Uterus (tissue), 4 donors: ENCODE data around the gene RPLP1. TPM values are rescaled to one million over a fixed set of nuclear protein-coding genes. Genes with fewer than 3 reads are reported as not detected.

Experiments
- DNase-seq, 2 donors: peaks; one replicate each; pipeline ENCODE4 v3.0.0-alpha.2; 2019 to 2020
- H3K27ac ChIP-seq, 2 donors: fragments of 200-600 bp; sonication (generic); 1 replicate in 1 of 2; 2 replicates in 1 of 2; pipeline ENCODE4 v1.5.1; 2016 to 2018
- H3K27me3 ChIP-seq, 2 donors: fragments of 200-600 bp; sonication (generic); one replicate each; pipeline ENCODE4 v1.5.1; 2018 to 2019; ENCODE audit warnings: control low read depth in 1 of 2
- H3K36me3 ChIP-seq, 2 donors: fragments of 200-600 bp; sonication (generic); one replicate each; pipeline ENCODE4 v1.5.1; 2019; ENCODE audit warnings: control low read depth in 1 of 2
- H3K4me1 ChIP-seq, 2 donors: fragments of 200-600 bp; sonication (generic); one replicate each; pipeline ENCODE4 v1.5.1; 2018 to 2019; ENCODE audit warnings: control low read depth in 1 of 2
- H3K4me3 ChIP-seq, 2 donors: fragments of 200-600 bp; sonication (generic); 1 replicate in 1 of 2; 2 replicates in 1 of 2; pipeline ENCODE4 v1.5.1; 2018 to 2019; ENCODE audit warnings: mild to moderate bottlenecking in 1 of 2
- H3K9me3 ChIP-seq, 2 donors: fragments of 200-600 bp; sonication (generic); one replicate each; pipeline ENCODE4 v1.5.1; 2019; ENCODE audit warnings: control low read depth in 1 of 2
- POLR2A ChIP-seq, 2 donors: fragments of 450-650 bp; IDR thresholded peaks; one replicate each; pipeline ENCODE4 v1.6.1; 2016; ENCODE audit warnings: antibody characterized with exemption in 2 of 2, mild to moderate bottlenecking in 1 of 2, moderate library complexity in 1 of 2
- intact Hi-C: fragments of 100-400 bp; cut with DNase I; formaldehyde crosslinking; loops from one replicate; pipeline ENCODE4 v1.15.1; 2023; ENCODE audit warnings: low total_unique reads
- small RNA-seq: library from RNA; depleted of rRNA; stranded (forward); fragments of <200 nt; gene quantifications from one replicate; pipeline ENCODE3, GENCODE V24; 2016
- total RNA-seq, 4 donors: library from RNA; depleted of rRNA in 3 of 4; stranded (reverse); fragments of >200 nt in 3 of 4; gene quantifications; one replicate each; pipeline versions ENCODE4 v1.1.0 to v1.2.4, GENCODE V29; 2014 to 2023
- TF ChIP-seq, protein P1 (sequence below), 4 experiments: fragments of 200-600 bp in 2 of 4; fragments of 450-650 bp in 2 of 4; sonication (generic) in 2 of 4; IDR thresholded peaks; one replicate each; pipeline ENCODE4 v1.5.1; 2016 to 2019; ENCODE audit warnings: antibody characterized with exemption in 4 of 4, mild to moderate bottlenecking in 2 of 4, moderate library complexity in 1 of 4
- donor health status: DM: yes; HTN: yes; CAD: no.

The RPLP1 gene
- total RNA-seq, 4 donors from 2014 or later, result 61.5 to 2,786 (median 1,440) TPM

DNA sequence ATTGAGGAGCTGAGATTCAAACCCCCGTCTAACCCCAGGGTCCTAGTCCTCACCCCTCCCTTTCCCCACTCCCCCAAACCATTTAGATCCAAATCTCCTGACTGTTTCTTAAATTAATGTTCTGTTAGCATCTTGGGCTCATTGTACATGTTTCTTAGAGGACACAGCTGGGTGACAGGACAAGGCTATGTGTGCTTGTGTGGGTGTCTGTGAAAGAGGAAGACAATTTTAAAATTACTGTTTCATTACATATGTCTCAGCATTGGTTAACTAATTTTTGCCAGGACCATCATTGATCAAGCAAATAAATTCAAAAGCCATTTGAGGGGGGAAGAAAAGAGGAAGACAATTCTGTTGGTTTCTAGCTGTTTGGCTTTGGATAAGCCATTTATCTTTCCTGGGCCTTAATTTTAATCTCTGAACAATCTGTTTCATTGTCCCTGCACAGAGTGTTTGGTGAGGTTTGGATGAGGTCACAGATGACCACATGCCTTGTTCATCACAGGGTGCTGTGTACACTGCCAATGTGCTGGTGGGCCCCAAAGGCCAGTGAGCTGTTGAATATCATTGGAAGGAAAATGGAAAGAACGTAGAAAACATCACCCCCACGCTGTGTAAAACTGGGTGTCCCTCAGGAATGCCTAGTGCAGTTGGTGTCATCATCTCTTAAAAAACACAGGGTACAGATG, 51.9 kb downstream of the RPLP1 start:
- intact Hi-C loops, result no loop called here
- no peak for DNase-seq
- H3K36me3 ChIP-seq, result no peaks in the 10 kb centered on the region
- H3K4me1 ChIP-seq, result no peaks in the 10 kb centered on the region
- H3K27me3 ChIP-seq, result no peaks in the 10 kb centered on the region
- H3K27ac ChIP-seq, result no peak overlapping the region
- H3K4me3 ChIP-seq, result no peak overlapping the region
- TF ChIP-seq, protein P1, sequence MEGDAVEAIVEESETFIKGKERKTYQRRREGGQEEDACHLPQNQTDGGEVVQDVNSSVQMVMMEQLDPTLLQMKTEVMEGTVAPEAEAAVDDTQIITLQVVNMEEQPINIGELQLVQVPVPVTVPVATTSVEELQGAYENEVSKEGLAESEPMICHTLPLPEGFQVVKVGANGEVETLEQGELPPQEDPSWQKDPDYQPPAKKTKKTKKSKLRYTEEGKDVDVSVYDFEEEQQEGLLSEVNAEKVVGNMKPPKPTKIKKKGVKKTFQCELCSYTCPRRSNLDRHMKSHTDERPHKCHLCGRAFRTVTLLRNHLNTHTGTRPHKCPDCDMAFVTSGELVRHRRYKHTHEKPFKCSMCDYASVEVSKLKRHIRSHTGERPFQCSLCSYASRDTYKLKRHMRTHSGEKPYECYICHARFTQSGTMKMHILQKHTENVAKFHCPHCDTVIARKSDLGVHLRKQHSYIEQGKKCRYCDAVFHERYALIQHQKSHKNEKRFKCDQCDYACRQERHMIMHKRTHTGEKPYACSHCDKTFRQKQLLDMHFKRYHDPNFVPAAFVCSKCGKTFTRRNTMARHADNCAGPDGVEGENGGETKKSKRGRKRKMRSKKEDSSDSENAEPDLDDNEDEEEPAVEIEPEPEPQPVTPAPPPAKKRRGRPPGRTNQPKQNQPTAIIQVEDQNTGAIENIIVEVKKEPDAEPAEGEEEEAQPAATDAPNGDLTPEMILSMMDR (IDR thresholded peaks at IDR 0.05), result no peak
- TF ChIP-seq POLR2A (IDR thresholded peaks at IDR 0.05), result no peak
- no peaks in the 10 kb centered on the region for H3K9me3 ChIP-seq

Small RNA genes within 50 kb of the gene (small RNA-seq; reads per million reads assigned to genes)
- not detected for gene RF00012

Other genes with a start within 250 kb of the RPLP1 start
- gene PAQR5, start 153.9 kb upstream of the RPLP1 start, total RNA-seq, result under 1 TPM in 2 of 4 donors, not detected in 2; 0.28 to 0.61 TPM
- 10 to 100 TPM in 1 of 4 donors, 1 to 10 TPM in 3; 2.6 to 39.3 (median 4.3) TPM for gene KIF23, start 38.5 kb upstream of the RPLP1 start, total RNA-seq